ENCODE measurements around the gene PRR13. TPM values are rescaled to one million over a fixed set of nuclear protein-coding genes. Genes with fewer than 3 reads are reported as not detected.

The PRR13 gene
- total and polyA plus RNA-seq, 2 of the 13 experiments (the other 11 are each of a cell fraction or from before 2014, with no cell fraction given) = 65.0 to 102 TPM

- TF ChIP-seq ZNF335 (CRISPR knock-in tag; IDR thresholded peaks at IDR 0.05) = no peak
- no peak for TF ChIP-seq REXO4 (CRISPR knock-in tag; IDR thresholded peaks at IDR 0.05; ENCODE audit: borderline replicate concordance)
- no peak for TF ChIP-seq ZNF770 (CRISPR knock-in tag; IDR thresholded peaks at IDR 0.05)
- intact Hi-C loops (cut with micrococcal nuclease; ENCODE audit: unreplicated experiment) = no loop called here
- no peak overlapping the region for H3K9ac ChIP-seq (ENCODE audit: insufficient read depth, low read depth, low read length)
- ATAC-seq = no peak
- no peak overlapping the region for H2AFZ ChIP-seq (ENCODE audit: low read length)
- ChIA-PET POLR2A (interaction anchor here (1.2 to 1.8 kb wide), 3 partner anchors 11 to 22 kb away, joined by 3 to 8 read pairs (median 5); partner anchors contain the start of gene TARBP2), CTCF (ENCODE audit: low intra/inter-chr PET ratio, low total read pairs) (no interaction called here)
- no peak overlapping the region for H3K4me3 ChIP-seq (replicated peaks in 1 of 3; ENCODE audit: insufficient read depth in 1 of 3, low read depth in 2 of 3, low read length in 3 of 3)
- no peak for DNase-seq (ENCODE audit: low spot score)
- in situ Hi-C loops (cut with HindIII; ENCODE audit: extremely low pct_ligation_motif_present, low pct_unique_long_range_greater_than_20kb) = no loop called here
- peaks cover 26 to 73% of the 10 kb centered on the region in 2 experiments for H3K36me3 ChIP-seq (replicated peaks in 1 of 2; ENCODE audit: control insufficient read depth in 1 of 2, insufficient read depth in 2 of 2, low read length in 2 of 2)
- no peak for FAIRE-seq
- no peak overlapping the region for H3K27ac ChIP-seq (ENCODE audit: extremely low read length, insufficient read depth, low read length)
- peaks cover 6% of the 10 kb centered on the region for H3K79me2 ChIP-seq (ENCODE audit: insufficient read depth, low read length)
- WGBS (ENCODE audit: low lambda C conversion rate) = 97% methylated on average over 1 of the region's 1 CpG
- no peaks in the 10 kb centered on the region for H3K27me3 ChIP-seq (ENCODE audit: control insufficient read depth in 1 of 2, insufficient read depth in 2 of 2, low read length in 2 of 2)
- no peaks in the 10 kb centered on the region for H3K4me1 ChIP-seq (ENCODE audit: insufficient read depth, low read length)
- peaks cover 27% of the 10 kb centered on the region for H4K20me1 ChIP-seq (ENCODE audit: insufficient read depth, low read length)
- no peak overlapping the region for H3K4me2 ChIP-seq (ENCODE audit: low read depth, low read length)
- H3K9me3 ChIP-seq (ENCODE audit: low read length) = no peaks in the 10 kb centered on the region
- no TSS peak for BruUV-seq (replicated peaks)
Observed at GRCh38 chr12:53478865-53479264, 37.3 kb downstream of the PRR13 start.

- H4K20me1 ChIP-seq (ENCODE audit: insufficient read depth, low read length) = peaks cover 26% of the 10 kb centered on the region
- ChIA-PET POLR2A (interaction anchor here (1.2 to 1.8 kb wide), 2 partner anchors 11 to 22 kb away, joined by 3 to 8 read pairs; partner anchors contain the start of gene TARBP2), CTCF (ENCODE audit: low intra/inter-chr PET ratio, low total read pairs) (no interaction called here)
- H3K9me3 ChIP-seq (ENCODE audit: low read length) = no peaks in the 10 kb centered on the region
- ATAC-seq (no peak), FAIRE-seq (no peak), DNase-seq (ENCODE audit: low spot score) (no peak)
- H3K36me3 ChIP-seq (replicated peaks in 1 of 2; ENCODE audit: control insufficient read depth in 1 of 2, insufficient read depth in 2 of 2, low read length in 2 of 2) = peaks cover 24 to 68% of the 10 kb centered on the region in 2 experiments
- H3K27me3 ChIP-seq (ENCODE audit: control insufficient read depth in 1 of 2, insufficient read depth in 2 of 2, low read length in 2 of 2) = no peaks in the 10 kb centered on the region
- H3K79me2 ChIP-seq (ENCODE audit: insufficient read depth, low read length) = peaks cover 3% of the 10 kb centered on the region
- in situ Hi-C loops (cut with HindIII; ENCODE audit: extremely low pct_ligation_motif_present, low pct_unique_long_range_greater_than_20kb) (no loop called here), intact Hi-C loops (cut with micrococcal nuclease; ENCODE audit: unreplicated experiment) (no loop called here)
- no peak overlapping the region for H3K4me3 ChIP-seq (replicated peaks in 1 of 3; ENCODE audit: insufficient read depth in 1 of 3, low read depth in 2 of 3, low read length in 3 of 3)
- 95% methylated on average over 5 of the region's 5 CpGs for WGBS (ENCODE audit: low lambda C conversion rate)
- H3K27ac ChIP-seq (ENCODE audit: extremely low read length, insufficient read depth, low read length) = no peak overlapping the region
- H3K4me2 ChIP-seq (ENCODE audit: low read depth, low read length) = no peak overlapping the region
- H3K4me1 ChIP-seq (ENCODE audit: insufficient read depth, low read length) = no peaks in the 10 kb centered on the region
- no TSS peak for BruUV-seq (replicated peaks)
- H2AFZ ChIP-seq (ENCODE audit: low read length) = no peak overlapping the region
- H3K9ac ChIP-seq (ENCODE audit: insufficient read depth, low read depth, low read length) = no peak overlapping the region
- TF ChIP-seq MAFK (conservative IDR thresholded peaks at IDR 0.05 in 1 of 2, IDR thresholded peaks at IDR 0.05 in 1 of 2; ENCODE audit: low read length in 2 of 2) (peak; percentile 63 to 72; a peak in 3 of 4 replicates), KDM3A (CRISPR knock-in tag; IDR thresholded peaks at IDR 0.05; ENCODE audit: low read depth) (no peak), ZNF512B (CRISPR knock-in tag; IDR thresholded peaks at IDR 0.05; ENCODE audit: borderline replicate concordance) (no peak), ZBED4 (CRISPR knock-in tag; IDR thresholded peaks at IDR 0.05; ENCODE audit: borderline replicate concordance) (no peak), MAFF (IDR thresholded peaks at IDR 0.05; ENCODE audit: low read depth, low read length) (peak; percentile 65), ZNF121 (CRISPR knock-in tag; IDR thresholded peaks at IDR 0.05) (no peak)
Observed at GRCh38 chr12:53479331-53479730, 37.8 kb downstream of the PRR13 start.

All from HepG2 (cell line).